ENCODE measurements around the gene ZSCAN22.

ZSCAN22 gene

DNA sequence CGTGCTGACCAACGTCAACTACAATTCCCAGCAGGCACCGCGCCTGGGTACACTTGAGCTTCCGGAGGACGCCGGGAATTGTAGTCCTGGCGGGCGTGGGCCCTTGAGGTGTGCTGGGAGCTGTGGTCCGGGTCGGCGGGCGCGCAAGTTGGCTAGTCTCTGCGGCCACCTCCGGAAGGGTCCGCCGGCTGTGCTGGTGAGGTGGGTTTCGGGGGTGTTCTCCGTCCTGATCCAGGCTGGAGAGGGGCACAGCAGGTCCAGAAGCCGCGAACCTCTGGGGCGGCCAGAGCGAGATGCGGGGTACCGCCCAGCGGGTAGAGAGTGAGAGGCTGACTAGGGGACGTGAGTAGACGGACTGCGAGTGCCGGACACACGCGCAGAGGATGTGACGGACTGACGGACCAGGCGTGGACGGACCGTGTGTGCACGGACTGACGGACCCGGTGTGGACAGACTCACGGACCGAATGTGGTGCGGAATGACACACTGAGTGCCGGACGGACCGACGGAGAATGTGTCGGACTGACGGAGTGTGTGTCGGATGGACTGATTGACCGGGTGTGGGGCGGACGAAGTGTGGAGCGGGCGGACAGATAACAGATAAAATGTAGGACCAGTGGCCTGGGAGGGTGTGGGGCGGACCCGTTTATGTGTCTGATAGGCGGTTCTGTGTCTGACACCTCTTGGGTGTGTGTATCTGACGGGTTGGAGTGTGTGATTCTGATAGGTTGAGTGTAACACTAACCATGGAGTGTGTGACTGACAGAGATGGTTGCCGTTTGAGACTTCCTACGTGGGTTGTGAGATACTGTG lies at the start of gene ZSCAN22:
TSS of gene ZSCAN22 (plus strand) at position 81 of the 813 bp plus-strand sequence. CDS start 7,809 bp downstream, outside the sequence.
- peak; percentile 96 for ATAC-seq
- no peaks in the 10 kb centered on the region for H3K9me3 Mint-ChIP-seq
- H3K27me3 Mint-ChIP-seq: no peaks in the 10 kb centered on the region
- H3K4me3 Mint-ChIP-seq: no peak within 1 kb of the TSS
- H3K27ac Mint-ChIP-seq: no peak within 1 kb of the TSS
- H3K4me1 Mint-ChIP-seq: peaks cover 8% of the 10 kb centered on the region
- H3K36me3 Mint-ChIP-seq: peaks cover 5% of the 10 kb centered on the region

DNA sequence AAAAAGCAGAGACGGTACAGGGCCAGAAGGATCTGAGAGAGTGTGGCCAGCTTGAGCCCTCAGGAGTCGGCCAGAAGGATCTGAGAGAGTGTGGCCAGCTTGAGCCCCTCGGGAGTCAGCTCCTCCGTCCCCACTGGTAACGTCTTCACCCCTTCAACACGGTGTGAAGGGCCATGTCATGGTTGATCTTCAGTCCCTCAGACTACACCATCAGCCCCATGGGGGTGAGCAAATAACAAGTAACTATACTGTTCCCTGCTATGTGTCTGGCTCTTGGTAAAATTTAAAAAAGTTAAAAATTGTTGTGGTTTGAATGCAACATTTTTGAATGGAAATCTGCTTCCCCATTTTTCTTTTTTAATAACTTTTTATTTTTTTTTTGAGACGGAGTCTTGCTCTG lies 49.6 kb upstream of the ZSCAN22 start:
- peaks cover 2% of the 10 kb centered on the region for H3K9me3 Mint-ChIP-seq
- peaks cover 44% of the 10 kb centered on the region for H3K36me3 Mint-ChIP-seq
- no peak for ATAC-seq
- H3K27ac Mint-ChIP-seq: no peak overlapping the region
- H3K27me3 Mint-ChIP-seq: no peaks in the 10 kb centered on the region
- peaks cover 30% of the 10 kb centered on the region for H3K4me1 Mint-ChIP-seq
- no peak overlapping the region for H3K4me3 Mint-ChIP-seq

DNA sequence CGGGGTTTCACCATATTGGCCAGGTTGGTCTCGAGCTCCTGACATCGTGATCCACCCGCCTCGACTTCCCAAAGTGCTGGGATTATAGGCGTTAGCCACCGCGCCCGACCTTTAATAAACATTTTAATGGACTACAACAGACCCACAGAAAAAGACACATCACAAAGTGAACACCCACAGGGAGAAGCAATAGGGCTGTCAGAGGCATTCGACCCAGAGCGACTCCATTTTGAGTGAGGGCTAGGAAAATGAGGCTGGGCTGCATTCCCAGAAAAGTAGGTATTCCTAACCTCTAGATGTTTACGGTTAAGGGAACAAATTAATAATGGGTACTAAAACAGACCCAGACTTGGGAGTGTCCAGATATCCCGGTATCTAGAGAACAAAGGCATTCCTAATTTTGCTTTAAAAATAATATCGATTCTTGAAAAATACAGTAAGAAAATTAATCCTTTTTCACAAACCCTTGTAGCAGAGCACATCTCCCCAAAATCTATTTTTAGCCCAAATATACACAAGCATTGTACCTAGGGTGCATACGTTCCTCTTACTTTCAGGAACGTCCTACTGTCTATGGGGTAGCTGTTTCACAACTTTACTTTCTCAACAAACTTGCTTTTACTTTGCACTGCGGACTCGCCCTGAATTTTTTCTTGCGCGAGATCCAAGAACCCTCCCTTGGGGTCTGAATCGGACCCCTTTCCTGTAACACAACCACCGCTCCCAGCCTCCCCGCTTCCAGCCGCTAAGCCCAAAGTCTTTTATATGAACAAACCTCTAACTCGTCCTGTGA lies 48.9 kb upstream of the ZSCAN22 start:
- ATAC-seq: peak; percentile 1
- Mint-ChIP-seq H3K9me3 (peaks cover 2% of the 10 kb centered on the region), H3K4me1 (peaks cover 30% of the 10 kb centered on the region), H3K27me3 (no peaks in the 10 kb centered on the region), H3K27ac (peak overlapping the region; percentile 94), H3K36me3 (peaks cover 40% of the 10 kb centered on the region), H3K4me3 (peak overlapping the region; percentile 92)

DNA sequence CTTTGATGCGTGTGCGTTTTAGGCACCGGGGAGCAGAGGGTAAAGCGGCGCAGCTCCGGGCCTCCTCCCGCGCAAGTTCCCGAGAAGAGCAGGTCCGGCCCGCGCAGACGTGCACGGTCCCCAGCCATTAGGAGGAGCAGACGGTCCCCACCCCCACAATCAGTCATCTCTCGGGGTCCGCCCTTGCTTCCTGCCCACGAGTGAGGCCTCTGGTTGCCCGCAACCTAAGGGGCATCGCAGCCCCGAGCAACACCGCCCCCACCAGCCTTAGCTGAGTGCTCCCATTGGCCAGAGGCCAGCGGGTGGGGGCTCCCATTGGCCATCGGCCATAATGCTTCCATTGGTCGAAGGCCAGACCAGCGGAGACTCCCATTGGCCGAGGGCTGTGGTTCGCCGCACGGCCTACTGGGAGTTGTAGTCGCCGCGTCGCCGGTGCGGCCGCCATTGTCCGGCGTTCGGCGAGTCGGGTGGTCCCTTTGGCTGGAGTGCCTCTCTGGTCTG lies 48.2 kb upstream of the ZSCAN22 start, which contains the start of gene ZNF8:
TSS of gene ZNF8 (plus strand) at position 415 of the 501 bp plus-strand sequence. CDS start 127 bp downstream, outside the sequence.
- ATAC-seq: peak; percentile 99
- peaks cover 40% of the 10 kb centered on the region for H3K36me3 Mint-ChIP-seq
- peak within 1 kb of the TSS; percentile 94 for H3K27ac Mint-ChIP-seq
- no peaks in the 10 kb centered on the region for H3K27me3 Mint-ChIP-seq
- peaks cover 30% of the 10 kb centered on the region for H3K4me1 Mint-ChIP-seq
- H3K4me3 Mint-ChIP-seq: peak within 1 kb of the TSS; percentile 92
- peaks cover 2% of the 10 kb centered on the region for H3K9me3 Mint-ChIP-seq

DNA sequence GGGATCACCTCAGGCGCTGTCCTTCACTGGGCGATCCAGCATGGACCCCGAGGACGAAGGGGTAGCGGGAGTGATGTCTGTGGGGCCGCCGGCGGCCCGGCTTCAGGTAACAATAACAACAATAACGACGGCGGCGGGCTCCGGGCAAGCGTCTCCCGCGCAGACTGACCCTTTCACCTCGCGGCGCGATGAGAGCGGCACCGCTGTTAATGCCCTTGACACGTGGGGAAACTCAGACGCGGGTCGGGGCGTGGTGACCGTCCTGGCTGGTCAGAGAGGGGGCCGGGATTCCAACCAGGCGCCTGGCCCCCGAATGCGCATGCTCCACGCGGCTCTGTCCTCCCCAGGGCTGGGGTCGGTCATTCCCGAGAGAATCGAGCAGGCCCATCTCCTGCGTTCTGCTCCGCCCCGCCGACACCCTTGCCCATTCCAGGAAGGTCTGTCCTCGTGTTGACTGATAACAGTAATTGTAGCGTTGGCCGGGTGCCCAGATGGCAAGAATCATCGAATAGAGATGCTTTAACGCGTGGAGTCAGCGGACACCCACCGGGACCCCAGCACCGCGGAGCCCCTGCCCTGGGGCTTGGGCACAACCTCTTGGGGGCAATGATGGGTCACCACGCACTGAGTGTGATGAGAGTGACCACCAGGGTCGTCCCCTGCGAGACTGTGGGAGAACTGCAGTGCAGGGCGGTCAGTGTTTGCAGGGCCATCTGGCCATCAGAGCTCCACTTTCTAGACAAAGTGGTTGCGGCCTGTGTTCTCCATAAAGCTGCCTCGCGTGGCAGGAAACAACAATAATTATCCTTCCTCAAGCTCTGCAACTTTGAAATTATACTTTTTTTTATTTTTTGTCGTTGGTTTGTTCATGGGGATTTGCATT lies 47.5 kb upstream of the ZSCAN22 start:
- Mint-ChIP-seq H3K4me1 (peaks cover 30% of the 10 kb centered on the region), H3K27ac (peak overlapping the region; percentile 94), H3K36me3 (peaks cover 35% of the 10 kb centered on the region), H3K4me3 (peak overlapping the region; percentile 92), H3K27me3 (no peaks in the 10 kb centered on the region), H3K9me3 (peaks cover 2% of the 10 kb centered on the region)
- peak; percentile 39 for ATAC-seq

DNA sequence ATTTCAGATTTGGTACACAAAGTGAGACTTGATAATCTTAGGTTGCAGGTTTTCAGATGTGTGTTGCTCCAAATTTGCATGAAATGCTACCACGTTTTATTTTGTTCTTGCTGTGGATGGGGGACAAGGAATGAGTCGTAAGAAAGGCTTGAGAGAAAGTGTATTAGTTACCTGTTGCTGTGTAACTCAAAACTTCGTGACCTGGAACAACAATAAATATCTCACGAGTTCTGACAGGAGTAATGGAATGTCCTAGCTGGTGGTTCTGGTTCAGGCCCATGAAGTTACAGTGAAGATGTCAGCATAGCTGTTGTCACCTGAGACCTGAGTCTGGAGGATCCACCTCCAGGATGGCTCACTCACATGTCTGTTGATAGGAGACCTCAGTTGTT lies 46.9 kb upstream of the ZSCAN22 start:
- no peak for ATAC-seq
- H3K4me1 Mint-ChIP-seq: peaks cover 30% of the 10 kb centered on the region
- peak overlapping the region; percentile 92 for H3K4me3 Mint-ChIP-seq
- peak overlapping the region; percentile 94 for H3K27ac Mint-ChIP-seq
- H3K36me3 Mint-ChIP-seq: peaks cover 32% of the 10 kb centered on the region
- H3K27me3 Mint-ChIP-seq: no peaks in the 10 kb centered on the region
- H3K9me3 Mint-ChIP-seq: peaks cover 2% of the 10 kb centered on the region

DNA sequence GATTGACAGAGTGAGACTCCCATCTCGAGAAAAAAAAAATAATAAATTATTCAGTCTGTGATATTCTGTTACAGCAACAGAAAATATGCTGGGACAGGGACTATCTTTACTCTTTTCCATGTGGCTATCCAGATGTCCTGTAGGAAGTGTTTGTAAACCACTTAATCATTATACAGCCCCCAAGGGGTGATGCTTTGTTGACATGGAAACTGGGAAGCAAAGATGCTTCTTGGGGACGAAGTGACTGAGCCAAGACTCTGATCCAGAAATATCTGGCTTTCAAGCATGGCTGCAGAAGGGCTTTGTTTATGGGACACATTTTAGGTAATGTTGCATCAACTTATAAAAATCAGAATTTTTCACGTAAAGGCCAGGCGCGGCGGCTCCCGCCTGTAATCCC lies 42.6 kb upstream of the ZSCAN22 start:
- ATAC-seq: no peak
- peaks cover 24% of the 10 kb centered on the region for H3K4me1 Mint-ChIP-seq
- no peak overlapping the region for H3K27ac Mint-ChIP-seq
- H3K36me3 Mint-ChIP-seq: peaks cover 57% of the 10 kb centered on the region
- peaks cover 2% of the 10 kb centered on the region for H3K9me3 Mint-ChIP-seq
- no peak overlapping the region for H3K4me3 Mint-ChIP-seq
- no peaks in the 10 kb centered on the region for H3K27me3 Mint-ChIP-seq

DNA sequence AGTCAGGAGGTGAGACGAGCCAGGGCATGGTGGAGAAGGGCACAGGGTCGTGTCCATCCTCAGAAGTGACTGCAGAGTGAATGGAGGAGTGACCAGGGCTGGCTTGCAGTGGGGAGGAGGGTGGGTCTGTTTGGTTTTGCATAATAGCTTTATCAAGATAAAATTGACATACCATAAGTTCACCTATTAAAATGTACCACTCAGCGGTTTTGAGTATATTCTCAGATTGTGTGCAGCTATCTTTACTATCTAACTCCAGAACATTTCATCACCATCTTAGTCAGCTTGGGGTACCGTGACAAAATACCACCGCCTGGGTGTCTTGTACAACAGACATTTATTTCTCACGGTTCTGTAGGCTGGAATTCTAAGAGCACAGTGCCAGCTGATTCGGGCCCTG lies 34.9 kb upstream of the ZSCAN22 start:
- no peaks in the 10 kb centered on the region for H3K4me1 Mint-ChIP-seq
- peaks cover 28% of the 10 kb centered on the region for H3K9me3 Mint-ChIP-seq
- H3K36me3 Mint-ChIP-seq: peaks cover 89% of the 10 kb centered on the region
- no peak for ATAC-seq
- H3K27me3 Mint-ChIP-seq: no peaks in the 10 kb centered on the region
- no peak overlapping the region for H3K27ac Mint-ChIP-seq
- H3K4me3 Mint-ChIP-seq: no peak overlapping the region

DNA sequence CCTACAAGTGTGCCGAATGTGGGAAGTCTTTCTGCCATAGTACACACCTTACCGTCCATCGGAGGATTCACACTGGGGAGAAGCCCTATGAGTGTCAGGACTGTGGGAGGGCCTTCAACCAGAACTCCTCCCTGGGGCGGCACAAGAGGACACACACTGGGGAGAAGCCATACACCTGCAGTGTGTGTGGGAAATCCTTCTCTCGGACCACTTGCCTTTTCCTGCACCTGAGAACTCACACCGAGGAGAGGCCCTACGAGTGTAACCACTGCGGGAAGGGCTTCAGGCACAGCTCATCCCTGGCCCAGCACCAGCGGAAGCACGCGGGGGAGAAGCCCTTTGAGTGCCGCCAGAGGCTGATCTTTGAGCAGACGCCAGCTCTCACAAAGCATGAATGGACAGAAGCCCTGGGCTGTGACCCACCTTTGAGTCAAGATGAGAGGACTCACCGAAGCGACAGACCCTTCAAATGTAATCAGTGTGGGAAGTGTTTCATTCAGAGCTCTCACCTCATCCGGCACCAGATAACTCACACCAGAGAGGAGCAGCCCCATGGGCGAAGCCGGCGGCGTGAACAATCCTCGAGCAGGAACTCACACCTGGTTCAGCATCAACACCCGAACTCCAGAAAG lies 31.9 kb upstream of the ZSCAN22 start:
- H3K27ac Mint-ChIP-seq: no peak overlapping the region
- peaks cover 31% of the 10 kb centered on the region for H3K9me3 Mint-ChIP-seq
- no peaks in the 10 kb centered on the region for H3K27me3 Mint-ChIP-seq
- peaks cover 86% of the 10 kb centered on the region for H3K36me3 Mint-ChIP-seq
- H3K4me1 Mint-ChIP-seq: no peaks in the 10 kb centered on the region
- no peak for ATAC-seq
- H3K4me3 Mint-ChIP-seq: no peak overlapping the region

DNA sequence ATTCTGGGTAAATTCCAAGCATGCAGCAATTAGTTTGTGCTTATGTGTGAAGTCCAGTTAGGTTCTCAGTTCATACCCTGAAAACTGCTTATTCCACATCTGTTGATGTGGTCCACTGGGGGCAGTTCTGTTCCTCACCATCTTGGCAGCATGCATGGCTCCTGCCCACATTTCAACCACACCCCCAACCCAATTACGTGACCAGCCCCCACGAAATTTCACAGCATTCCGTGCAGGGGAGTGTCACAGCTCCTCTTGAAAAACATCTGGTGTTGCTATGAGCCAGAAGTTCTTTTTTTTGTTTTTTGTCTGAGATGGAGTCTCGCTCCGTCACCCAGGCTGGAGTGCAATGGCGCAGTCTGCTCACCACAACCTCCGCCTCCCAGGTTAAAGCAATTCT lies 30.7 kb upstream of the ZSCAN22 start:
- Mint-ChIP-seq H3K27me3 (no peaks in the 10 kb centered on the region), H3K4me3 (no peak overlapping the region), H3K36me3 (peaks cover 89% of the 10 kb centered on the region), H3K27ac (no peak overlapping the region), H3K9me3 (peaks cover 31% of the 10 kb centered on the region), H3K4me1 (no peaks in the 10 kb centered on the region)
- no peak for ATAC-seq

DNA sequence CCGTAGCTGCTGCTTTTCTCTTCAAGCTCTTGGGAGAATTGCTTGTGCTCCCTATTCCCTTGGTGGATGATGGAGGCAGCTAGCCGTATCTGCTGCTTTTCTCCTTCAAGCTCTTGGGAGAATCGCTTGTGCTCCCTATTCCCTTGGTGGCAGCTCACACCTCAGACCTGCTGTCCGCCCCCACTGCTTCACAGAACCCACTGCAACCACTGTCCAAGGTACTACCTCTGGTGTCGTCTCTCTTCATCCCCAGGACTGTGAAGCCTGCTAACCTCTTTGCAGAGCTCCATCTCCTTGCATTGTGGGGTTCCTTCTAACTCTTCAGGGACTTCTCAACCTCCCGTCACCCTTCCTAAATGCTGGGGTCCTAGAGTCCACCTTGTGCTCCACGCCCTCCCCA lies 26.2 kb upstream of the ZSCAN22 start:
- Mint-ChIP-seq H3K4me1 (no peaks in the 10 kb centered on the region), H3K27me3 (no peaks in the 10 kb centered on the region), H3K9me3 (peaks cover 3% of the 10 kb centered on the region), H3K36me3 (peaks cover 59% of the 10 kb centered on the region), H3K27ac (no peak overlapping the region), H3K4me3 (no peak overlapping the region)
- ATAC-seq: no peak

DNA sequence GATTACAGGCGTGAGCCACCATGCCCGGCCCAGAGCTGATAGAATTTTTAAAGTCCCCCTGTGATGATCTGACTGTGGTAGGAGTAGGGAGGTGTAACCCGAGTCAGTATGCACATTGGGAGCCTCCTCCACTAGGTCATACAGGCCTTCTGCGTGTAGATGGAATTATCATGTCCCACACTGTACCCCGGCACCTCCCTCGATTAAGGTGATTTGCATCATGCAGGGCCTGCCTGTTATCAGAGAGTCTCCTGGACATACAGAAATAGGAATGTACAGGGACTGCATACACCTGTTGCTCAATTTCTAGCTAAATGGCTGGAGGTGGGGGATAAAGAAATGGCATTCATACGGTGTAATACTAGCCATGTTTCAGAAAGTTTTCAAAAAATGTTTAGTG lies 22.5 kb upstream of the ZSCAN22 start:
- H3K9me3 Mint-ChIP-seq: no peaks in the 10 kb centered on the region

DNA sequence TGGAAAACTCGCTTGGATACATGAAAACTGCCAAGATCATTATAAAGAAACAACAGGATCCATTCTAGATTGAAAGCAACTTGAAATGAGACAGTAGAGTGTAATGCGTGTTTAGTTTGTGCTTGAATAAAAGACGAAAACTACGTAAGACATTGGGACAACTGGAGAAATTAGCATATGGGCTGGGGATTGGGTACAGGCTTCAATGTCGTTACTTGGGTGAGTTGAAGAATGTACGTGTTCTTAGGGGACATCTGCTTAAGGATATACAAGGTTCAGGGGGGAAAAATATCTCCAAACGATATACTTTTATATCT lies 22.1 kb upstream of the ZSCAN22 start:
- H3K36me3 Mint-ChIP-seq: peaks cover 57% of the 10 kb centered on the region
- H3K9me3 Mint-ChIP-seq: no peaks in the 10 kb centered on the region
- H3K4me3 Mint-ChIP-seq: peak overlapping the region; percentile 91
- peak overlapping the region; percentile 93 for H3K27ac Mint-ChIP-seq
- no peak for ATAC-seq
- H3K4me1 Mint-ChIP-seq: peaks cover 25% of the 10 kb centered on the region
- H3K27me3 Mint-ChIP-seq: no peaks in the 10 kb centered on the region

More for the DNA sequence above, 22.5 kb upstream of the ZSCAN22 start:
- peak overlapping the region; percentile 91 for H3K4me3 Mint-ChIP-seq
- H3K36me3 Mint-ChIP-seq: peaks cover 55% of the 10 kb centered on the region
- H3K27me3 Mint-ChIP-seq: no peaks in the 10 kb centered on the region
- H3K27ac Mint-ChIP-seq: peak overlapping the region; percentile 93
- H3K4me1 Mint-ChIP-seq: peaks cover 21% of the 10 kb centered on the region
- no peak for ATAC-seq

DNA sequence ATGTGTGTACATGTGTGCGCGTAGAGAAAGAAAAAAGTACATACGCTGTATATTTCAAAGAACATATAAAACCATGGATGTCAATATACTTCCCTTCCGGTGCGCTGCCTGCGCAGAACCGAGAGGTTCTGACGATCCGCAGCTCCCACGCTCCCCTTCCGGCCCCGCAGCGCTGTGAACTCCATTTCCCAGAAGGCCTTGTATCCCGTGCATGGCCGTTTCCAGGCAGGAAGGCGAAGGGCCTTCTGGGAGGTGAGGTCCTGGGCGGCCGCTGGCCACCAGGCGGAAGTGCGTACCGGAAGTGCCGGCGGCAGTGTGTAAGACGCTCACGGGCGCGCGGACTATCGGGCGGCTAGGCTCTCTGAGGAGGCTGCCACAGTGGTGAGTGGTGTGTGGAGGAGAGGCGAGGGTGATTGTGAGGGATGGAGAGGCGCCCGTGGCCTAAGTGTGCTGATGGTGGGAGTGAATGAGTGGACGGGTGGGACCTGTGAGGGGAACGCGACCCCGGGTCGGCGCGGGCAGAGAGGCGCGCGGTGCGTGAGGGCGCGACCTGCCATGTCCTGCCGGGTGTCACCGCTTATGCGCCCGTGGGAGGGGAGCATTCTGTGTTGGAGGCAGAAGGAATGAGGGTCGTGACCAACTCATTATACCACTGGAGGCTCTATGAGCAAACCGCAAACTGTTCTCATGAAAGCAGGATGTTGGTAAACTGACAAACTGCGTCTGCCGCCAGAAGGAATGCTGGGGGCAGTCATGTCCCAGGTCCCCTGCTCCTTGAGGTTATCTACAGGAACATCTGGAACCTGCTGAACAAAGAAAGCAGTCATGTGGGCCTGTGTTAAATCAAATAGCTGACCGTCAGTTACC lies 21.5 kb upstream of the ZSCAN22 start, which contains the start of gene ERVK3-1:
TSS of gene ERVK3-1 (plus strand) at position 313 of the 867 bp plus-strand sequence. CDS start 6,792 bp downstream, outside the sequence.
- peaks cover 57% of the 10 kb centered on the region for H3K36me3 Mint-ChIP-seq
- peak within 1 kb of the TSS; percentile 91 for H3K4me3 Mint-ChIP-seq
- no peaks in the 10 kb centered on the region for H3K27me3 Mint-ChIP-seq
- H3K27ac Mint-ChIP-seq: peak within 1 kb of the TSS; percentile 93
- H3K4me1 Mint-ChIP-seq: peaks cover 31% of the 10 kb centered on the region
- H3K9me3 Mint-ChIP-seq: no peaks in the 10 kb centered on the region
- ATAC-seq: peak; percentile 100

Measured in stimulated activated memory B cell treated with anti-CD40 and anti-IgM and Interleukin-4, amounts not matched to agents 10 μg/mL and 1 μg/mL and 100 μg/mL, for 72 hours (primary cell).